ENCODE results near the gene IGFBP7.

IGFBP7 gene

DNA sequence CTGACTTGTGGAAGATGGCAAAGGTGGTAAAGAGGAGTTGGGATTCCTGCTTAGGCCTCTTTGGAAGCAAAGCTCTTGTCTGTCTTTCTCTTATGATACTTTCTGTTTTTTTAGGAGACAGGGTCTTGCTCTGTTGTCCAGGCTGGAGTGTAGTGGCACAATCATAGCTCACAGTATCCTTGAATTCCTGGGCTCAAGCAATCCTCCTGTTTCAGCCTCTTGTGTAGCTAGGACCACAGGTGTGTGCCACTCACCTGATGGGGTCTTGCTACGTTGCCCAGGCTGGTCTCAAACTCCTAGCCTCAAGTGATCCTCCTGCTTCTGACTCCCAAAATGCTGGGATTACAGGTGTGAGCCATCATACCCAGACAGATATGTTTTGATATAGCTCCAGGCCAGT lies 19.3 kb upstream of the IGFBP7 start:
- DNase-seq, result no peak

DNA sequence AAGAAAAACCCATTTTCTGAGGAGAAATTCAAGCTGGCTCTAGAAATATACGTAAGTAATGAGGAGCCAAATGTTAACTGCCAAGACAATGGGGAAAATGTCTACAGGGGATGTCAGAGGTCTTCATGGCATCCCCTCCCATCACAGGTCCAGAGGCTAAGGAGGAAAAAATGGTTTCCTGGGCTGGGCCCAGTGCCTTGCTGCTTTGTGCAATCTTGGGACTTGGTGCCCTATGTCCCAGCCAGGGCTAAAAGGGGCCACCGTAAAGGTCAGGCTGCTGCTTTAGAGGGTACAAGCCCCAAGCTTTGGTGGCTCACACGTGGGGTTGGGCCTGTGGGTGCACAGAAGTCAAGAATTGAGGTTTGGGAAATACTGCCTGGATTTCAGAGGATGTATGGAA lies 17.2 kb upstream of the IGFBP7 start:
- DNase-seq, result no peak

DNA sequence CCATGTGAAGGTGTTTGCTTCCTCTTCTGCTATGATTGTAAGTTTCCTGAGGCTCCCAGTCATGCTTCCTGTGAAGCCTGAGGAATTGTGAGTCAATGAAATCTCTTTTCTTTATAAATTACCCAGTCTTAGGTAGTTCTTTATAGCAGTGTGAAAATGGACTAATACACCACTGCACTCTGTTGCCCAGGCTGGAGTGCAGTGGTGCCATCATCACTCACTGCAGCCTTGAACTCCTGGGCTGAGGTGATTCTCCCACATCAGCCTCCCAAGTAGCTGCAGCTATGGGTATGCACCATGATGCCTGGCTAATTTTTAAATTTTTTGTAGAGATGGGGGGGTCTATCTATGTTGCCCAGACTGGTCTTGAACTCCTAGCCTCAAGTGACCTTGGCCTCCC lies 15.8 kb upstream of the IGFBP7 start:
- DNase-seq, result no peak

DNA sequence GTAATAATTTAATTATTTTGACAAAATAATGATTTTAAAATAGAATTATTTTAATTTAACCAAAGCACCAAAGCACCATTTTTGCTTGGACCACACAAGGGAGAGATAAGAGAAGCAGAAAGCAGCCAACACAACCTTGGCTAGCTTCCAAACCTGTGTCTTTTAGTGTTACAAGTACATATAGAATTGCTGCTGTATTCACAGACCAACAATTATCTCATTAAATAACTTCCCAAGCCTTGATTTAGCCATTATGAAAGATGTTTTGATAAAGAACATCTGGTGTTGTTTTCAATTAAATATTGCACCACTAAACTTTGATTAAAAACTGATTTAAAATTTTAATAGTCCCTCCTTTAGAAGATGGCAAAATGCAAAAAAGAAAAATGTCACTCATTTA lies 14.0 kb upstream of the IGFBP7 start:
- no peak for DNase-seq

DNA sequence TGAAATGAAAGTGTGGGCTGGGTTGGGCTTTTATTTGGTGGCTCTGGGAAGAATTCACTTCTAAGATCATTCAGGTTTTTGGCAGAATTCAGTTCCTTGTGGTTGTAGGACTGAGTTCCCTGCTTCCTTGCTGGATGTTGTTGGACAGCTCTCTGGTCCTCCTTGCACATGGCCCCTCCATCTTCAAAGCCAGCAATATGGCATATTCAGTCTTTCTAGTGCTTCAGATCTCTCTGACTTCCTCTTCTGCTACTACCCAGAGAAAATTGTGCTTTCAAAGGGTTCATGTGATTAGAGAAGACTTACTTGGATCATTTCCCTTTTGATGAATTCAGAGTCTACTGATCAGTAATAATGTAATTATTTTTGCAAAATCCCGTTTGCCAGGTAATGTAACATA lies 12.8 kb upstream of the IGFBP7 start:
- DNase-seq, result no peak

DNA sequence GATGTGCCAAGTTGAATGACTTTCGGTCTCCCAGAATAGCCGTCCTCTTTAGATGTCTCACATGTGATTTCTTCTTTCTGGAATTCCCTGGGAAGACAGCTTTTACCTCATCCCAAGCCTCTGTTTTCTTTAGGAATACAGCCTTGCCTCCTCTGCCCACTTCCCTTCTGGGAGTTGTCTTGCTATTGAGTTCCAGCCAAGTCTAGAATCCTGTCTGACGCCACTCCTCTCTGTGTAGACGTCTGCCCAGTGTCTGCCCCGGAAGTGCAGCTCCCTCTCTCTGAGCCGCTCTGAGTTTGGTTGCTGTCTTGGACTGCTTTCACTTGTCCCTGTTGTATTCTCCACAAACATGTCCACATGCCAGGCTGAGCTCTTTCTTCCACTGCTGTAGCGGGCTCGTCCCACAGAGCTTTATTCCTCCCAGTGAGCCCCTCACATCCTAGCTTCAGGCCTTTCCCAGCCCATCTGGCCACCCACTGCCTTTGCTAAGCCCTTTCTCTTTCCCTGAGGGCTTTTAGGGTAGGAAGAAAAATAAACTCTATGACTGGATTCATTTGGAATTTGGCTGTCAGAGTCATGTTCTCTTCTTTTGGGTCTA lies 9.0 kb upstream of the IGFBP7 start:
- peak; percentile 74 for DNase-seq

DNA sequence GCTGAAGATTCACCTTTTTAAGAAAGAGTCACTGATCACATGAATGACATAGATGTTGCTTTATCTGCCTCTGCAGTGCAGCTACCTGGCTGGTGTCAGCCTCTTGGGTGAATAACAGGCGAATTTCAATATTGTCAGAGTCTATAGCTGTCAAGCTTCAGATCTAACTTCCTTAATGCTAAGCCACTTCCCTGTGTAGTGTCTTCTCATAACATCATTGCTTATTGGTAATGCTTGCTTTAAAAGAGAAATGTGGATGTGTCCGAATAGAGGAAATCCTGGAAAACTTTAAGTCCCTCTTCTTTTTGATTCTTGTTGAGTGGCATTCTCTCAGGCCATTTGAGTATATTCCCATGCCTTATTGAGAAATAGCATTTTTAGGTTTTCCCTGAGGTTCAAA lies 7.3 kb upstream of the IGFBP7 start:
- DNase-seq, result no peak

DNA sequence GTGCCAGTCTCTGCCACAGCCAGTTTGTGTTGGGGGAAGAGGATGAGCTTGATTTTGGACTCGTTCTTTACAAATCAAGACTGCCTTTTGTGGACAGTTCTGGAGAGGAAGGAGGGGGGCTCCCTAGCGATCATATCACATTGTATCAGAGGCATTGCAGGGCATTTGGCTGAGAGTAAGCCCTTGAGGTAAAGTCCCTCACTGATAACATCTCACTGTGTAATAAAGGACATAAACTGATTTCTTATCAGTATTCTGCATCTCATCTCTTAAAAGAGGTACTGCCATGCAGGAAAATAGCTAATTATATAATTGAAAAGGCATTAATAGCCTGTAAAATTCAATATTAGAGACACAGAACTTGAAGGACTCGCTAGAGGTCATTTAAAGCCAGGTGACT lies 6.1 kb upstream of the IGFBP7 start:
- no peak for DNase-seq

DNA sequence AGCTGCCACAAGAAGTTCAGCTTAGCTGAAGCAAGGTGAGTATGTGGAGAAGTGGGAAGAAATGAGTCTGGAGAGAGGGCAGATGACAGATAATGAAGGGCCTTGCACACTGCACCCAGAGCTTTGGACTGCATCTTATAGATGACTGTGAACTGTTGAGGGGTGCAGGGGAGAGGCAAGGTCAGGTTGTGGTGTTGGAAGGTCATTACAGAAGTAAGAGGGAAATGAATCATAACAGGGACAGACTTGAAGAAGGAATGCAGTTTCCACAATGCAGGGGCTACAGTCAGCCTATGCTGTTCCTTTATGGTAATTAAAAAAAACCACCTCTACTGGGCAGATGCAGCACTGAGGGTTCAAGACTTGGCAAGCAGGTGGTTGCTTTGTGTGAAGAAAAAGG lies 4.8 kb upstream of the IGFBP7 start:
- no peak for DNase-seq

DNA sequence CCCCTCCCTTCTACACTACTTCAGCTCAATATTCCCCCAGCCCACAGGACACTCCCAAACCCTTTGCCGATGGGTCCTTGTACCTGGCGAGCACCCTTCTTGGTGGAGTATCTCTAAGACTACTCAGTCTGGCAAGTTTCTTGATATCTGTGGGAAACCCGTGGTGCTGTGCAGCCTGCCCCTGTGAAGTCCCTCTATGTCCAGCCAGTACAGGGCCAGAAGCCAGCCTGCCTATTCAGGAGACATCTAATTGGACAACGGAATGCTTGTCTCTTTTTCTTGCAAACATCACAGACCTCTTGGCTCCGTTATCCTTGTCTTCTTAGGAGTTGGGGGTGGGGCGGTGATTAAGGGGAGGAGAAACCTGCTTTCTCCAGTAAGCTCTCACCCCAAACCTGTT lies 3.7 kb upstream of the IGFBP7 start:
- DNase-seq, result no peak

DNA sequence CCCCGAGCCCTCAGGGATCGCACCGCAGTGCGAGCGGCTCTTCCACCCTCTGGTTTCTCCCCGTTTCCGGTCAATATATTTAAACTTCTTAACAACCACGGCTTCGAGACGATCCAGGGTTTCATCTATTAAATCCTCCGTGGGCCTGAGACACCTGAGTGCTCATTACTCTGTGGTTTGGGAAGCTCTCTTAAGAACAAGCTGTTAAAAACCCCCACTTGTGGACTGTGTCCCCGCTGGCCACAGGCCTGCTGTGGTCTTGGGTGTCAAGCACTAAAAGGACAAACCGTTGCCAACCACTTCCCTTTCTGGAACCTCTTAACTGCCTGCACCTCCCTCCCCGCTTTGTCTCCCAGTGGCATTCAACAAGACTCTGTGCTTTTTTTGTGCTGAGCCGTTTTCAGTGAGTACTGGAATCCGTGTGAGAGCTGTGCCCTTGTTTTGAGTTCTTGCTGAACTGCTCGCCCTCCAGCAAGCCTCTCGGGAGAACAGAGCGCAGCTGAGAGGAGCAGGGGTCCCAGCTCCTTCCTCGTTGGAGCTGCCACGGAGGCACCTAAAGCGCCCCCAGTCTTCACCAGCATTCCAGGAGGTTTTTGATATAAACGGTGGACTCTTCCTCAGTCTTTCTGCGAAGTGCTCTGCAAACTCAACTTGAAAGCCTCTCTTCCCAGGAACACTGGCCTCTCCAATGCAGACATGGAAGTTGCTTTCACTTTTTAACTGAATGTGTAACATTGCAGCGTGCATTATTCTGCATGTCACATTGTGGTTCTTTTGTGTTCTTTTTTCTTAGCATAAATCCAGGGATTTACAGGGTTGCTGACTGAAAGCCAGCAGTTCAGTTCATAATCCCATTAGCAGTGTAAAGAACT lies 691 bp upstream of the IGFBP7 start:
- DNase-seq, result no peak

DNA sequence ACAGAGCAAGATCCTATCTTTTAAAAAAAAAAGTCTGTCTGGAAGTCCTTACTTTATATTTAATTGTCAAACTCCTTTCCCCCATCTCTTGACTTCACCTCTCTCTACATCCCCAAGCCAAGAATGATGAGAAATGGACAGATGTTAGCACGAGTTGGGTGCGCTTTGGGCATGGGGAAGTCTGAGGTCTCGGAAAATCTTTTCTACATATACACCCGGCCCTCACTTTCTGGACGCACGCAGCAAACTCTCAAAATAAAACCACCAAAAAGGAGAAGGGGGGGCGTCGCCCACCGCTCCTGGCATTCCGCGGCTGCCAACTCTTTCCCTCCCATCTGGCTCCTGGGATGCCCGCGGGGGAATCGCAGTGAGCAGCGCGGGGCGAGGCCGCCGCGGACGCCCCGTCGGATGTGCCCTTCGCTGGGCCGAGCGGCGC lies 756 bp downstream of the IGFBP7 start:
- no peak for DNase-seq

DNA sequence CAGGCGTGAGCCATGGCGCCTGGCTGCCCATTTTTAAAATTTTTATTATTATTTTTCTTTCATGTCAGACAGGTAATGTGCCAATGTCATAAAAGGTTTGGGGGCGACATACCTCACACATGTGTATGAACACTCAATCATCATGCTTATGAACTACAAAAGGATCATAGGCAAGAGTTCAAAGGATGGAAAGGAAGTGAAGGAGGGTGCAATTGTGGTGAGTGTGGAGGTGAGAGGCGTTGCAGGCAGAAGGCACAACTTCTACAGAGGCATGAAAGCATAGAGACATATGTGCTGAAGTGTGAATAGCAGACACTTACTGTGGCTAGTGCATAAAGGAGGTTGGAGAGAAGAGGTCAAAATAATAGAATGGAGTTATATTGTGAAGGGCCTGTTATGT lies 4.0 kb downstream of the IGFBP7 start:
- DNase-seq, result no peak

DNA sequence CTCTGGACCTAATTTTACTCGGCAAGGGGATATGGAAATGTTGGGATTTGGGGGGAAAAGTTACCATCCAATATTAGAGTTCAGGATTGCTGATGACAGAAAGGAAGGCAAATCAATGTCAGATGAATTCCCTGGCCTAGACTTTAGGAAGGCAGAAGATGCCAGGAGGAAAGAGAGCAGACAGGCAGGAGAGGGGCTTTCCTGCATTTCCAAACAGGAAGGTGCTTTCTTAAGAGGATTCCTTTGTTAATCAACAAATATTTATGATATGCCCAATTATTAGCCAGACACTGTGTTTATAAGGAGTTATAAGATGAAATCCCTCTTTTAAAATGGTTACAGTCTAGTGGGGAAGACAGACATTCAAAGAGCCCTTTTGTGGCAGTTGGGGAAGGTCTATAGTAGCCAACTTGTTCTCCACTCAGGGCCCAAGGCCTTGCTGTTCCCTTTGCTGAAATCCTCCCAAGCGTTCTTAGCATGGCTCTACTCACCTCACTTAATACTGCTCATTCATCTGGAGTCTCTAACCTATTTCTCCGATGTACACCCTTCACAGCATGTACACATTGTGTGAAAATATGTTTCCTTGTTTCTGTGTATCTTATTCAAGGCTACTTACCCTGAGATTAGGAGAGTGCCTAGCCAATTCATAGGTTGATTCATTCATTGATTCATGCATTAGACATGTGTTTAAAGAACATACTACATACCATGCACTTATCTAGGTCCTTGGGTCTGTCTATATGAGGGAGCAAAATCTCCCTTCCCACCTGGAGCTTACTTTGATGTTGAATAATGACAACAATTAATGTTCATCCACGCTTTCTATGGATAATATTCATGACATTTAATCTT lies 5.3 kb downstream of the IGFBP7 start:
- no peak for DNase-seq

DNA sequence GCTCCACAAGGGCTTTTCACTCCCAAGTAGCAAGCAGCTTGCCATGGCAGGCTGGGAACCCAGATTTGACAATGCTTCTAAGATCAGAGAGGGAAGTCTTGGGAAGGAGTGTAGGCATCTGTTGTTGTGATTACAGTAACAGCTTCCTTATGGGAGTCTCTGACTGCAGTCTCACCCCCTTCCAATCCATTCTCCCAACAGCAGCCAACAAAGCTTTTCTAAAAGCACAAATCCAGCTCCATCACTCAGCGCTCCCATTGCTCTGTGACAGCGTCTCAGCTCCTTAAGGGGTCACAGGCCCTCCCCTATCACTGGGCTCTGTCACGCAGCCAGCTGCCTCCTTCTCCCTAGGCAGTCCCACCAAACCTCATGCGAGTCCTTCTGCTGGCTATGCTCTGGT lies 7.1 kb downstream of the IGFBP7 start:
- peak; percentile 19 for DNase-seq

DNA sequence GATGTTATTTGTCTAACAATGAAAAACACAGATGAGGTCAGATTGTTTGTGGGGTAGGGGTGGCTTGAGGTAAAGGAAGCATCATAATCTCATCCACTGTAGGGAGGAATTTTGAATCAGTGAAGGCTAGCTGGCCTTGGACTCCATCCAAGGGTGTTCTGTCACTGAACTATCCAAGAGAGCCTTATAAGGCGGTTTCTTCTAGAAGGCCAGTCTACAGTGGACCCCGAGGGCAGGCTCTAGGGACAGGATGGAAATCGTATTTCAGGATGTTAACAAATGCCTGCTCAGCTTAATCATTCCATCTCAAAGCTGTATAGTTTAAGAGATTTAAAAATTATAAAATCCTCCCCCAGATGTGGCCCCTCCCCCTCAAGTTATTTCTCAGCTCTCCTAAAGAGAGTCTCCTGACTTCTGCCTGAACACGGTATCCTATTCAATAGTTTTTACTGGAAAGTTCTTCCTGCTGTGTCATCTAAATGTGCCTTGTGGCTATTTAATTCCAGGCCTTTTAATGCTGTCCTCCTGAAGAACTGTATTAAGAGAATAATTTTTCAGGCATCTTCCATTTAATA lies 8.0 kb downstream of the IGFBP7 start:
- DNase-seq, result no peak

DNA sequence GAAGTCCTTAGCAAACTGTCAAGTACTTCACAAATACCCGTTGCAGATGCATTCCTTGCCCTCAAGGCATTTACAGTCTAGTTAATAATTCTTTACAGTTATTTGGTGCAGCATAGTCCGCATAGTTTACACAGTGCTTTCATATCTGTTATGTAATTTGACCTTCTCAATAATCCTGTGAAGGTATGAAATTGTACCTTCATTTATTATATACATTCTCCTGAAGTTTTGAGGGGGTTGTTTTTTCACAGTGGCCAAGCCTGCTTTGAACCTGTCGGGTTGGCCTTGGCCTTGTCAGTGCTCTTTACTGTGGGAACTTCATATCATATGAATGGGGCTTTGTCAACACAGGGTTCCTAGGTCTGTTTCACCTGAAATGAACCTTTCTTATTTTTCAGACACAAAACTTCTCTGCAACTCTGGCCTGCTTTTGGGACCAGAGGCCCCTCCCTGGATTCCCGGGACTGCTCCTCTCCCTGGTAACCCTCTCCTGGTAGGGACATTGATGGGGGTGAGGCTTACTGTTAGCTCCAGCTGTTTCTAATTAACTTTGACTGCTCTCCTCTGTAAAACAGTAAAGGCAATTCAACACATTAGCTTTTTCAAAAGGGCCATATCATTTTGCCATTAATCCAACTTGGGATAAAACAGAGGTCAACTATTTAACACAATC lies 9.1 kb downstream of the IGFBP7 start:
- DNase-seq, result no peak

DNA sequence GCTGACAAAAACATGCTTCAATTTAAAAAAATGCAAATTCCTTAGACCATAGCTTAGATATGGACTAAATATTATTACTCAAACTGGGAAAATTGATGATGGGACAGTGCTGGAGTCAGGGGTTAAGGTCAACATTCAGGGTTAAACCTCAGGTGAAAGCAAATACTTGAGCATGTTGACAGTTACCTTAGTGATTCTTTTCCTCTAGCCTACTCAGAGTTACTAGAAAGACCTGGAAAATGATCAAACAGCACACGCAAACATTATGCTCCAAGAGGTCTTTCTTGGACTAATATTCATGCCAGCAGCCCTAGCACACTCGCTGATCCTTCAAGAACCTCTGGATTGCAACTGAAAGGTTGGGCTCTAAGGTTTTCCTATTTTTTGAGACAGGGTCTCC lies 10.8 kb downstream of the IGFBP7 start:
- DNase-seq, result no peak

DNA sequence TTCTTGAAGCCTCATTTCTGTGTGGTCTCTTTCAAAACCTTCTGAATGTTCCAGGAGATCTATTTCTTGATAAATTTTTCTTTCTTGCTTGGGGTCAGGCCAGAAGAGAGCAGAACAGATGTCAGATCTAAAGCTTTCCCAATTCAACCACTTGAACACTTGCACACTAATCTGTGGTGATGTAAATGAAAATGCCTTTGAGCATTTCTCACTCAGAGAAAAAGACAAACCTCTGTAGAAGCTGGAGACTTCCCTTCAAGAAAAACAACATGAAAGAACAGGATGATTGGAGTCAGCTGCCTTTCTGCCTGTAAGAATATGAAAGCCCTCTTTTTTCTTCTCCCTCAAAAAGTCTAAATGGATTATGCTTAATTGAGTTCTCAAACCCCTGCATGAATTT lies 11.2 kb downstream of the IGFBP7 start:
- no peak for DNase-seq

DNA sequence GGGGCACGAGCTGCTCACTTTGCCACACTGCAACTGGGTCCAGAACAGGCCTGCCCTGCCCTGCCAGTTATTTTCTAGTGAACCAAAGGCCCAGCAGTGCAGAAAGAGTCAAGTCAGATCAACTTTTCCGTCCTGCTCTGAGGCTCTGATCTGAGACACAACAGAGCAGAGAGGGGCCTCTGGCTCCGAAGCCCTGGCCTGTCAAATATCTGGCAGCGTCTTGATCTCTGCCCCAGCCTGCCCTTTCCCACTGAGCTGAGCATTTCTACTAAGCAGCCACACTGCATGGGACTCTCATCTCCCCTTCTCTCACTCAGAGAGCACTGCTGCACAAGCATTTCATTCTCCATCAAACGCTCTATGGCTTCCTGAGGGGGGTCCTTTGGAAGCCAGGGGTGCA lies 11.8 kb downstream of the IGFBP7 start:
- no peak for DNase-seq

DNA sequence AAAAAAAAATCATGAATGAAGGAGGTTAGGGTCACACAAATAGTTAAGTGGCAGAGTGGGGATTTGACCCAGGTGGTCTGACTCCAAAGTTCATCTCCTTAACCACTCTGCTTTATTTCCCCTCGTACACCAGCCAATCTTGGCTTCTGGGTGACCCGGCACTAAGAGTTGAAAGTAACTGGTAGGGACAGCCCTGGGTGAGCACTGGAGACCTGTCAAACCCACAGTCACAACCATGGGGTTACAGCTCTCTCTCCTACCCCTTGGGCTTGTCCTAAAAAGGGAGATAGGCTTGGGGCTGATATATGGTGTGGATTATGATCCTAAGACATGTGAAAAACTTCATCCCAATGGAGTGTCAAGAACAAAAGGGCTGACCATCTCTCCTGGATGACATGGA lies 12.5 kb downstream of the IGFBP7 start:
- no peak for DNase-seq

DNA sequence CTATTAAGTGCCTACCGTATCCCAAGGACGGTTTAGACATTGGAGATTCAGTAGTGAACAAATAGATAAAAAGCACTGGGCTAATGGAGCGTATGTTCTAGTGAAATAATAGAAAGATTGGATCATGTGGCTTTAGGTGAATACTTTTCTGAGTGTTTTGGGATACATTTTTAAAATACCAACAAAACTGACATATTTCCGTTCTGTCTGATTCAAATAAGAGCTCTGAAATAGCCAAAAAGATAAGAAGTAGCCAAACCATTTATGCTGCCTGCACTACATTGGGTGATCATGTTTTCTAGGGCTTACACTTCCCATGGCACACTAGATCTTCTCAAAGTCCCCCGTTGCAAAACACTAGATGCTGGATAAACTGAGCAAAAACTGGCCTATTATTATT lies 14.2 kb downstream of the IGFBP7 start:
- no peak for DNase-seq

DNA sequence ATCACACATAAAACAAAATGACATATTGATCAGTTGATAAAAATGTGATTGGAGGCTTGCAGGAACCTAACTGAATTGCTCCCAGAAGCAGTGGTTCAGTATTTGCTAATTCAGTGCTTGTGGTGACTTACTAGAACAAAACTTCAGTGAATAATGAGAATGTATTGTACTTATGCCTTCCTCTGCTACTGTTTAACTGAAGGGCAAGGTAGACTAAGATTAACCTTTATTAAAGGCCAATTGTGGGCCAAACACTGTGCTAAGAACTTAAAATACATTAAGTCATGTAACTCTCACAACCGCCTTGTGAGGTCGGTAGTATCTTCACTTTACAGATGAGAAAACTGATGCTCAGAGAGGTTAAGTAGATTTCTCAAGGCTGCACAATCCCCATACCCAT lies 14.9 kb downstream of the IGFBP7 start:
- no peak for DNase-seq
